ENCODE measurements around the gene RABGAP1.

Gene RABGAP1

GRCh38 chr9:123081824-123082223 is 141.0 kb downstream of the RABGAP1 start:
- DNase-seq (ENCODE audit: low read depth in 2 of 2): no peak

- no peak for DNase-seq (ENCODE audit: low read depth in 2 of 2)
Observed at GRCh38 chr9:123083680-123084079, 142.9 kb downstream of the RABGAP1 start.

- no peak for DNase-seq (ENCODE audit: low read depth in 2 of 2)
Observed at GRCh38 chr9:123084256-123084655, 143.4 kb downstream of the RABGAP1 start.

GRCh38 chr9:123085916-123086315 is 145.1 kb downstream of the RABGAP1 start:
- no peak for DNase-seq (ENCODE audit: low read depth in 2 of 2)

GRCh38 chr9:123087359-123087888 is 146.6 kb downstream of the RABGAP1 start:
- no peak for DNase-seq (ENCODE audit: low read depth in 2 of 2)

GRCh38 chr9:123089040-123089439 is 148.2 kb downstream of the RABGAP1 start:
- no peak for DNase-seq (ENCODE audit: low read depth in 2 of 2)

GRCh38 chr9:123089790-123090189 is 149.0 kb downstream of the RABGAP1 start:
- no peak for DNase-seq (ENCODE audit: low read depth in 2 of 2)

- DNase-seq (ENCODE audit: low read depth in 2 of 2): no peak
Observed at GRCh38 chr9:123090198-123090896, 149.5 kb downstream of the RABGAP1 start.

GRCh38 chr9:123090956-123091355 is 150.1 kb downstream of the RABGAP1 start:
- DNase-seq (ENCODE audit: low read depth in 2 of 2): no peak

- DNase-seq (ENCODE audit: low read depth in 2 of 2): no peak
Observed at GRCh38 chr9:123091459-123091858, 150.6 kb downstream of the RABGAP1 start.

GRCh38 chr9:123093141-123093540 is 152.3 kb downstream of the RABGAP1 start:
- DNase-seq (ENCODE audit: low read depth in 2 of 2): no peak

- no peak for DNase-seq (ENCODE audit: low read depth in 2 of 2)
Observed at GRCh38 chr9:123096987-123097386, 156.2 kb downstream of the RABGAP1 start.

- no peak for DNase-seq (ENCODE audit: low read depth in 2 of 2)
Observed at GRCh38 chr9:123097430-123098095, 156.7 kb downstream of the RABGAP1 start.

- no peak for DNase-seq (ENCODE audit: low read depth in 2 of 2)
Observed at GRCh38 chr9:123098096-123098459, 157.3 kb downstream of the RABGAP1 start.

GRCh38 chr9:123099042-123099441 is 158.2 kb downstream of the RABGAP1 start:
- no peak for DNase-seq (ENCODE audit: low read depth in 2 of 2)

- no peak for DNase-seq (ENCODE audit: low read depth in 2 of 2)
Observed at GRCh38 chr9:123099548-123099947, 158.7 kb downstream of the RABGAP1 start.

- no peak for DNase-seq (ENCODE audit: low read depth in 2 of 2)
Observed at GRCh38 chr9:123102375-123103113, 161.7 kb downstream of the RABGAP1 start.

- DNase-seq (ENCODE audit: low read depth in 2 of 2): no peak
Observed at GRCh38 chr9:123104807-123105206, 164.0 kb downstream of the RABGAP1 start.

- no peak for DNase-seq (ENCODE audit: low read depth in 2 of 2)
Observed at GRCh38 chr9:123105490-123105889, 164.7 kb downstream of the RABGAP1 start.

- DNase-seq (ENCODE audit: low read depth in 2 of 2): no peak
Observed at GRCh38 chr9:123107639-123108285, 166.9 kb downstream of the RABGAP1 start.

- DNase-seq (ENCODE audit: low read depth in 2 of 2): no peak
Observed at GRCh38 chr9:123108976-123109375, 168.2 kb downstream of the RABGAP1 start.
